ENCODE data around the gene IL19.

The IL19 gene

GRCh38 chr1:206779638-206780037 is 9.1 kb downstream of the IL19 start:
- Histone ChIP-seq H3K27ac (replicated peaks) (no peak overlapping the region; the same call in 1 of the 2 replicates), H3K27me3 (ENCODE audit: insufficient read depth, poor library complexity, severe bottlenecking) (no peaks in the 10 kb centered on the region), H3K4me3 (replicated peaks; ENCODE audit: insufficient read depth, low read length) (no peak overlapping the region)
- peak in 1 of 2 experiments; percentile 51 for DNase-seq (ENCODE audit: low read depth in 1 of 2, low spot score in 1 of 2)
- TF ChIP-seq, protein P1, sequence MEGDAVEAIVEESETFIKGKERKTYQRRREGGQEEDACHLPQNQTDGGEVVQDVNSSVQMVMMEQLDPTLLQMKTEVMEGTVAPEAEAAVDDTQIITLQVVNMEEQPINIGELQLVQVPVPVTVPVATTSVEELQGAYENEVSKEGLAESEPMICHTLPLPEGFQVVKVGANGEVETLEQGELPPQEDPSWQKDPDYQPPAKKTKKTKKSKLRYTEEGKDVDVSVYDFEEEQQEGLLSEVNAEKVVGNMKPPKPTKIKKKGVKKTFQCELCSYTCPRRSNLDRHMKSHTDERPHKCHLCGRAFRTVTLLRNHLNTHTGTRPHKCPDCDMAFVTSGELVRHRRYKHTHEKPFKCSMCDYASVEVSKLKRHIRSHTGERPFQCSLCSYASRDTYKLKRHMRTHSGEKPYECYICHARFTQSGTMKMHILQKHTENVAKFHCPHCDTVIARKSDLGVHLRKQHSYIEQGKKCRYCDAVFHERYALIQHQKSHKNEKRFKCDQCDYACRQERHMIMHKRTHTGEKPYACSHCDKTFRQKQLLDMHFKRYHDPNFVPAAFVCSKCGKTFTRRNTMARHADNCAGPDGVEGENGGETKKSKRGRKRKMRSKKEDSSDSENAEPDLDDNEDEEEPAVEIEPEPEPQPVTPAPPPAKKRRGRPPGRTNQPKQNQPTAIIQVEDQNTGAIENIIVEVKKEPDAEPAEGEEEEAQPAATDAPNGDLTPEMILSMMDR (IDR thresholded peaks at IDR 0.05; ENCODE audit: insufficient read depth, low read length), result no peak
- TF ChIP-seq POLR2AphosphoS5 (IDR thresholded peaks at IDR 0.05; ENCODE audit: low read depth) (no peak), SPI1 (IDR thresholded peaks at IDR 0.05; ENCODE audit: borderline replicate concordance, low read depth) (no peak), GABPA (IDR thresholded peaks at IDR 0.05; ENCODE audit: low read depth) (no peak)
- TF ChIP-seq, protein P2, sequence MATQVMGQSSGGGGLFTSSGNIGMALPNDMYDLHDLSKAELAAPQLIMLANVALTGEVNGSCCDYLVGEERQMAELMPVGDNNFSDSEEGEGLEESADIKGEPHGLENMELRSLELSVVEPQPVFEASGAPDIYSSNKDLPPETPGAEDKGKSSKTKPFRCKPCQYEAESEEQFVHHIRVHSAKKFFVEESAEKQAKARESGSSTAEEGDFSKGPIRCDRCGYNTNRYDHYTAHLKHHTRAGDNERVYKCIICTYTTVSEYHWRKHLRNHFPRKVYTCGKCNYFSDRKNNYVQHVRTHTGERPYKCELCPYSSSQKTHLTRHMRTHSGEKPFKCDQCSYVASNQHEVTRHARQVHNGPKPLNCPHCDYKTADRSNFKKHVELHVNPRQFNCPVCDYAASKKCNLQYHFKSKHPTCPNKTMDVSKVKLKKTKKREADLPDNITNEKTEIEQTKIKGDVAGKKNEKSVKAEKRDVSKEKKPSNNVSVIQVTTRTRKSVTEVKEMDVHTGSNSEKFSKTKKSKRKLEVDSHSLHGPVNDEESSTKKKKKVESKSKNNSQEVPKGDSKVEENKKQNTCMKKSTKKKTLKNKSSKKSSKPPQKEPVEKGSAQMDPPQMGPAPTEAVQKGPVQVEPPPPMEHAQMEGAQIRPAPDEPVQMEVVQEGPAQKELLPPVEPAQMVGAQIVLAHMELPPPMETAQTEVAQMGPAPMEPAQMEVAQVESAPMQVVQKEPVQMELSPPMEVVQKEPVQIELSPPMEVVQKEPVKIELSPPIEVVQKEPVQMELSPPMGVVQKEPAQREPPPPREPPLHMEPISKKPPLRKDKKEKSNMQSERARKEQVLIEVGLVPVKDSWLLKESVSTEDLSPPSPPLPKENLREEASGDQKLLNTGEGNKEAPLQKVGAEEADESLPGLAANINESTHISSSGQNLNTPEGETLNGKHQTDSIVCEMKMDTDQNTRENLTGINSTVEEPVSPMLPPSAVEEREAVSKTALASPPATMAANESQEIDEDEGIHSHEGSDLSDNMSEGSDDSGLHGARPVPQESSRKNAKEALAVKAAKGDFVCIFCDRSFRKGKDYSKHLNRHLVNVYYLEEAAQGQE (IDR thresholded peaks at IDR 0.05; ENCODE audit: insufficient replicate concordance, low read depth), result no peak

- Histone ChIP-seq H3K27me3 (ENCODE audit: insufficient read depth, poor library complexity, severe bottlenecking) (no peaks in the 10 kb centered on the region), H3K4me3 (replicated peaks; ENCODE audit: insufficient read depth, low read length) (no peak overlapping the region), H3K27ac (replicated peaks) (no peak overlapping the region)
- peak in 1 of 2 experiments; percentile 38 for DNase-seq (ENCODE audit: low read depth in 1 of 2, low spot score in 1 of 2)
- TF ChIP-seq POLR2AphosphoS5 (IDR thresholded peaks at IDR 0.05; ENCODE audit: low read depth) (no peak), GABPA (IDR thresholded peaks at IDR 0.05; ENCODE audit: low read depth) (no peak), SPI1 (IDR thresholded peaks at IDR 0.05; ENCODE audit: borderline replicate concordance, low read depth) (no peak)
- TF ChIP-seq, protein P2 (IDR thresholded peaks at IDR 0.05; ENCODE audit: insufficient replicate concordance, low read depth), result no peak
- TF ChIP-seq, protein P1 (IDR thresholded peaks at IDR 0.05; ENCODE audit: insufficient read depth, low read length), result no peak
These were observed 11.9 kb downstream of the IL19 start for GRCh38 chr1:206782448-206782847.

DNA sequence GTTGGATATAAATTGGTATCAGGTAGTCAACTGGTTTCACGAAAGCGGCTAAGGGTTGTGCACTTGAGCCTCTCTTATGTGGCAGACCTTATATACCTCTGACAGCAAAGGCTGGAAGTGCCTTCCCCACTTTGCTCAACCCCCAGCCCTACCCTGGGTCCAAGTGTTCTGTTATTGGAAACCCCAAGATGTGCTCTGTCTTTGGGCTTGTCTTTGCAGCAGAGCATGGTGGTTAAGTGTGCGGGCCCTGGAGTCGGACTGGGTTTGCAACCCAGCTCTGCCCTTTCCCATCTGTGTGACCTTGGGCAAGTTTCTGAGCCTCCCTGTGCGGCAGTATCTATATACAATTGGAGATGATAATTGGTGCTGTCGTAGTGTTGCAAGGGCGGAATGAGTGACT is 12.9 kb downstream of the IL19 start:
- TF ChIP-seq, protein P1 (IDR thresholded peaks at IDR 0.05; ENCODE audit: insufficient read depth, low read length), result no peak
- TF ChIP-seq, protein P2 (IDR thresholded peaks at IDR 0.05; ENCODE audit: insufficient replicate concordance, low read depth), result no peak
- TF ChIP-seq POLR2AphosphoS5 (IDR thresholded peaks at IDR 0.05; ENCODE audit: low read depth), result no peak
- no peak for TF ChIP-seq SPI1 (IDR thresholded peaks at IDR 0.05; ENCODE audit: borderline replicate concordance, low read depth)
- no peak for TF ChIP-seq GABPA (IDR thresholded peaks at IDR 0.05; ENCODE audit: low read depth)
- DNase-seq (ENCODE audit: low read depth in 1 of 2, low spot score in 1 of 2), result no peak
- Histone ChIP-seq H3K27ac (replicated peaks) (no peak overlapping the region), H3K4me3 (replicated peaks; ENCODE audit: insufficient read depth, low read length) (no peak overlapping the region), H3K27me3 (ENCODE audit: insufficient read depth, poor library complexity, severe bottlenecking) (no peaks in the 10 kb centered on the region)
